EL (cell line): ENCODE data around the gene C17orf75.
"Not testable (repeated sequence)": the region's sequence is repeated elsewhere in the genome, so short reads cannot be mapped to it uniquely, and the experiment has no call there.

Experiments
- DNase-seq: peaks from one replicate; pipeline ENCODE4 v3.0.0-alpha.2; 2016

Gene C17orf75

DNA sequence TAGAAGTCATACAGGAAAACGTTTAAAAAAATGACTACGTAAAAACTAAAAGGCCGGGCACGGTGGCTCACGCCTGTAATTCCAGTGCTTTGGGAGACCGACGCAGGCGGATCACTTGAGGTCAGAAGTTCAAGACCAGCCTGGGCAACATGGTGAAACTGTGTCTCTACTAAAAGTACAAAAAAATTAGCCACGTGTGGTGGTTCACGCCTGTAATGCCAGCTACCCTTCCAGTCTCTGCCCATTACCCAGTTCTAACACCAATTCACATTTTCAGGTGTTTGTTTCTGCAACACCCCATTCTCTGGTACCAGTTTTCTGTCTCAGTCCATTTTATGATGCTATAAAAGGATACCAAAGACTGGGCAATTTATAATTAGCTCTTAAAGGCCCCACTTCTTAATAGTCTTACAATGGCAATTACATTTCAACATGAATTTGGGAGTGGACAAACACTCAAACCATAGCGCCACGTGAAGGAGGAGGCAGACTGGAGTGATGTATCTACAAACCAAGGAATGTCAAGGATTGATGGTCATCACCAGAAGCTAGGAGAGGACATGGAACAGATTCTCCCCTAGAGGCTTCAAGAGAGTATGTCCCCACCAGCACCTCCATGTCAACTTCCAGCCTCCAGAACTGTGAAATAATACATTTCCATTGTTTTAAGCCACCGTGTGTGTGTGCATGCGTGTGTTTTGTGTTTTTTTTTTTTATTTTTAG lies 791 bp upstream of the C17orf75 start:
- DNase-seq = no peak

DNA sequence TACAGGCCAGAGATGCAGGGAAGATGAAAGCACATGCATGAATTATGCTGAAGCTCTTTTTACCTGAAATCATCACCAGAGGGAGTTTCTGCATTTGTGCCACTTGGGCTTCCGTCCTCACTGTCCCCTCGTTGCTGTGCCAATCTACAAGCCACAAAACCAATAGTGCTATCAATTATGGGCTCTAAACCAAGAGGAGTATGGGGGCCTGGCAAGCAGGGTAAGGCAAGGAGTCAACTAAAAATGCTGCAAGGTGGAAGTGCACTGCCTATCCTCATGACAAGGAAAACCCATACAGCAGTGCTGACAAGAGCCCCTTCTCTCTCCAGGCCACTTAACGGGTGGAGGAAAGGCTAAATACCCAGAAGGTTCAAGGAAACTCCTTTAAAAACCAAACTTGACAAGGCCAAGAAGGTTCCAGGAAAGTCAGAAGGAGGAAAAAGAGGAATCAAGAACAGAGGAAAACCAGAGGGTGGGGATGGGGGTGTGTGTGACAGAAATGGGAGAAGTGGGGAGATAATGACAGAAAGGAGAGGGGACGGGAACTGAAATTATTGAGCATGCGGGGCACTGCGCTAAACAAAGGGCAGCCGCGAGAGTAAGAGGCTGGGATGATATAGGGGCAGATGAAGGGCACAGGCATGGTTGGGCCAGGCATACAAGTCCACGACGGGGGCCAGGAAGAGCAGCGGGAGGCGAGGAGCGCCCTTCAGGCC lies 674 bp downstream of the C17orf75 start:
- DNase-seq = peak; percentile 19

DNA sequence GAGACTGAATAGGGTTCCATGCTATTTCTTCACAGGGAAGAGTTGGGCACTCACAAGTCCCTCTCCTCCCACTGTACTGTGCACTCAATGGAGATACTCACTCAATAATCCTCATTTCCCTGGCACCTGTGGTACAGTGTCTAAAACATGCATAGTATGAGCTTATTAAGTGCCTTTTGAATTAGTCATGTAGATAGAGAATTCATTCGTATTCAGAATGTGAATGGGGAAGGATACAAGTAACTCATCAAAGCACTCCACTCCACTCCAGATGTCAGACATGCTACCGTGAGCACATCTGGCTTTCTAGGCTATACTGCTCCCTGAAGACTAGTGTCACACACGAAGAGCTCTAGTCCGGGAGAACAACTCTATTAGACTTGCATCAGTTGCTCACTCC lies 6.3 kb downstream of the C17orf75 start:
- peak; percentile 88 for DNase-seq

DNA sequence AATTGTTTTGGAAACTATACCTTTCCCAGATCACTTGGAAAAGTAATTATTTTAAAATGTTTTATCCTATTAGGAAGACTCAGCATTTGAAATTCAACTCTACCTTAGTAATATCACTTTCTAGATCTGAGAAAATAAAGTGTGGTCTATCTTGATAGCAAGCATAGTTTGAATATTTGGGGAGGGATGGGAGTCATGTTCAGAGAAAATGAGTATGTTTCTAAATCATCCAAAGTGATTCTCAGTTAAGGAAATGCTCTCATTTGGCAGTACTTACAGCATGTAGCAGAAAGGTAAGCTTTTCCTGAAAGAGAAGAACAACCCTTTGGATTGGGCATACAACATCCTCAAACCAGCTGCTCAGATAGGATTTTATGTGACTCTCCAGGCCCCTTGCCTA lies 6.9 kb downstream of the C17orf75 start:
- DNase-seq = peak; percentile 42

DNA sequence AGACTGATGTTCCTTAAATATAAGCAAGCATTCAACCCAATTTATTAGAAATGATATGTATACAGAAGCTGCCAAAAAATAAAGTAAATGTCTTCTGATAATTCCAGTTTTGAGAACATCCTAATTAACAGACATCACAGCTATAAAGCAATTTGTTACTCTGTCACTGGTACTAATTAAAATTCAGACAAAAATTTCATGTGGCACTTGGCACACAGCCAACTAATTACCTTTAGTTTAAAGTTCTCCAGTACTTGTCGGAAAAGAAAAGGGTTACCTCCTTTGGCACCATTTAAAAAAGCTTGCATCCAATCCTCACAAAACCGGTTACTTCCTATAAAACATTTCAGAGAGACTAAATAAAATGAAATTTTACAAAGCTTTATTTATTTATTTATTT lies 8.8 kb downstream of the C17orf75 start:
- DNase-seq = no peak

DNA sequence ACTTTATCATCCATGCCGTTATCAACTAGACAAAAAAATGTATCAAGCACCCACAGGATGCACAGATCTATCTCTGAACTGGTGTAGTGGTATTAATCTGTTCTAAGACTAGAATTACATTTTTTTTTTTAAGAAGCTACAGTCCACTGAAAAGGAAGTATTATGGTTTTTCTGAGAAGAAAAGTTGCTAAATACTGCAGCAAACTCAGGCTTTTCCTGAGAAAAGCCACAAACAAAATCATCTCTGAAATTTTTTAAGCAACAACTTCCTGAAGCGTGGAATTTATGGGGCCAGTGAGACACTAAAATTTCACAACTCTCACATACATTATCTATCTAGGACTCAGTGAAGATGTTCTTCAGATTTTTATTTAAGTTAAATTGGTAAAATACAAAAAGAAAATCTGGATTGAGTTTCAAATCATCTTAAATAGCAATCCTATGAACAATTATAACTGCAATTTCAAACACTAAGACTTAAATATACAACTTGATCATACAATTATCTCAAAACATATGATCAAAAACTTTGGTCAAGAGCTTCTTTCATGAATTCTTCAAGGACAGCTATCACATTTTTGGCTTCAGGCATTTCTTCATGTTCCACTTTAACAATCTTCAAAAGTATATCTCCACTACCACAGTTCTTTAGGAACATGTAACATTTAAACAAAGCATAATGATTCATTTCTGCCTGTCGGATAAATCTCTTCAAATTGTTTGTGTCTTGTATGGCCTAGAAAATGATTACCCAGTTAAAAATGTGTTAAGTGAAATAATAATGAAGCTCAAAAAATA lies 10.5 kb downstream of the C17orf75 start:
- DNase-seq = no peak

DNA sequence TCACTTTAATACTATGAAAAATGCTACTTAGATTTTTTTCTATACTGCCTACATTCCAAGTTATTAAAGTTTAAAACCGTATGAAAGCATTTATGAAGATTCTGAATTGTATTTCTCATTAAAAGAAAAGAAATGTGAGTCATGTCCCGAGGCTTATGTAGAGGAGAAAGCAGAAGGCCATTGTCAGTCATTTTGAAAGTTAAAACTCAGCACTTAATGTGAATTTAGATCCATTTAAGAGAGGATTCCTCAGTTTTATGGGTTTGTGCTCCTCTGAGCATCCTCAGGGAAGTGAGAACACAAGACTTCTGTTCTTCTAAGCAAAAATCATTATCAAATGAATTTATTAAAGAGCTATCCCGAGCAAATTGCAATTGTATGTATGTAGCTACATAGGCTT lies 11.8 kb downstream of the C17orf75 start:
- DNase-seq = no peak

DNA sequence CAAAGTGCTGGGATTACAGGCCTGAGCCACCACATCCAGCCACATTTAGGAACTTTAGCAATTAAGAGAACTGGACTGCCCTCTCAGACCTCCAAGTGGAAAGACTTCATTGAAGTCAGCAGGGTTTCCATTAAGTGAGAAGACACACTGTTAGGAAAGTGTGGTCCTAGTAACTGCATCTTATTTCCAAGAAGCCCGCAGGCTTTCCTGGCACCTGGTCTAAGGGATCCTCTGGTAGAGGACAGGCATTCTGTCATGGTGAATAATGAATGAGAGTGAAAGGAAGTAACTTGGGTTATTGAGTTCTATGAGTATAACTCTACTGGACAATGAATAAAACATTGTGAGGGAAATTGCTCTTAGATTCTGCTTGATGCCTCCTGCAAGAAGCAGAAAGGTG lies 14.1 kb downstream of the C17orf75 start:
- no peak for DNase-seq

DNA sequence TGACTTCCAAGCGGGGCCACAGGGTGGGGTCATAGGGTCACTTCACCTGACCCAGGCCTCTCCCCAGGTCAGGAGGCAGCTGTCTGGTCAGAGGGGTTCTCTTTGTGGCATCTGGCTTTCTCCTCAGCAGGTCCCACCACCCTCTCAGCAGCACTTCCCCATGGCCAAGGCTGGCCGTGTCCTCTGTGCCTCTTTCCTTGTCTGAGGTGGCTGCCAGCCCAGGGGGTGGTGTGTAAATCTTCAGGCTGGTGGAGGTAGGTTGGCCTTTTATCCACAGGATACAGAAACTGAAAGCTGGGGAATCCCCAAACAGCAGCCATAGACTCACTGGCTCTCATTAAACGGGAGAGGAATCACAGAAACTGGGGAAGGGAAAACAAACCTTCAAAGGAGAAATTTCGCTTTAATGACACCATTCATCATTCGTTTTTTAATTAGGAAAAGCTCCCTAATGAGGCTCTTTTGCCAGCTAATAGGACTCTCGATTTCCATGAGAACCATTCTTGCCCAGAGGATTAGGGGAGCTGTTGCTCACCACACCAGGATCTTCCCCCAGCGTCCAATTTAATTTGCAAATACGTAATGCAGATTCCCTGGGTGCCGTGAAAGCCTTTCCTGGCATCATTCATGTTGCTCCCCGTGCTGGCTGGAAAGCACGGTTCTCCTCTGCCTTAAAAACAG lies 18.0 kb downstream of the C17orf75 start:
- peak; percentile 34 for DNase-seq

DNA sequence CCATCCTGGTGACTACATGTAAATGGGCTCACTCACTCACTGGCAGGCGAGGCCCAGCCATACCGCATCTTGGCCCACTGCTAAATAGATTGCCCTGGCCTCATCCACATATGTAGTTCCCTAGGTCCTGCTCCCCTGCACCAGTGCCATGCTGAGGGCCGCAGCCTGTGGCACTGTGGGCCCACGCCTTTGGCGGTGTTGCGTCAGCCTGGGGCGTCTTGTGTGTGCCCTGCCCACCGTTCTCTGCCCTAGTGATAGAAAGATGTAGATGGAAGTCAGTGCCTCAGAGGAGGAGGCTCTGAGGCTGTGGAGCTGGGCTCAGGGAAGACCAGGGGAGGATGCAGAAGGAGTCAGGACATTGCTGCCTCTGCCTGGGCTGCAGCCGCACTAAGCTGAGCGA lies 18.9 kb downstream of the C17orf75 start:
- no peak for DNase-seq

DNA sequence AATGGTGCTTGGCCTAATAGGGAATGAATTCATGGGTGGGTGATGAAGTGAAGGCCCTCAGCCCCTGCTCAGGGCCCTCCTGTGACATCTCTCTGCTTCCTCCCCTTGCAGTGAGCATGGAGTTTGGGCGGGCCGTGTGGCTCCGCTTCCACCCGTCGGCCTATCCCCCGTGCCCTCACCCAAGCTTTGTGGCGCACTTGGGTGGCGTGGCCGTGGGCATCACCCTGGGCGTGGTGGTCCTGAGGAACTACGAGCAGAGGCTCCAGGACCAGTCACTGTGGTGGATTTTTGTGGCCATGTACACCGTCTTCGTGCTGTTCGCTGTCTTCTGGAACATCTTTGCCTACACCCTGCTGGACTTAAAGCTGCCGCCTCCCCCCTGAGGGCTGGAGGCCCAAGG lies 21.1 kb downstream of the C17orf75 start:
- DNase-seq = no peak

DNA sequence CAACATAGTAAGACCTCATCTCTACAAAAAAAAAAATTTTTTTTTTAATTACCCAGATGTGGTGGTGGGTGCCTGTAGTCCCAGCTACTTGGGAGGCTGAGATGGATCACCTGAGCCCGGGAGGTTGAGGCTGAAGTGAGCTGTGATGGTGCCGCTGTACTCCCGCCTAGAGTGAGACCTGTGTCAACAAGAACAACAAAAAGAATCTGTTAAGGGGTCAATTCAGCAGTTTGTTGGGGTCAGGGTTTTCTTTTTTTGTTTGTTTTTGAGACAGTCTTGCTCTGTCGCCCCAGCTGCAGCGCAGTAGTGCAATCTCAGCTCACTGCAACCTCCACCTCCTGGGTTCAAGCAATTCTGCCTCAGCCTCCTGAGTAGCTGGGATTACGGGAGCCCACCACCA lies 21.9 kb downstream of the C17orf75 start:
- not testable (repeated sequence) for DNase-seq

DNA sequence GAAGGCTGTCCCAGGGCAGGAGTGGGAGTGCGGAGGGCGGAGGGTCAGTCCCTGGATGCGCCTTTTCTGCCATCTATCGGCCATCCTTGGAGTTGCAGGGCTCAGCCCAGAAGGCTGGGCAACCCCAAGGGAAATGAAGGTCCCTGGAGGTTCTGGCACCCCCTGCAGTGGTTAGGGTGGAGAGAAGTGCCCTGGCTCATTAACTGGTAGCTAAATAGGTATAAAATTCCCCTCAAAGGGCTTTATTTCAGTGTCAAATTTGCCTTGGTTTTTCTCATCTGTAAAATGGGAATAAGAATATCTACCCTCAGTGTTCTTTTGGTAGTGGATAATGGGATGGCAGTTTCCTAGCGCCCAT lies 22.4 kb downstream of the C17orf75 start:
- peak; percentile 69 for DNase-seq

DNA sequence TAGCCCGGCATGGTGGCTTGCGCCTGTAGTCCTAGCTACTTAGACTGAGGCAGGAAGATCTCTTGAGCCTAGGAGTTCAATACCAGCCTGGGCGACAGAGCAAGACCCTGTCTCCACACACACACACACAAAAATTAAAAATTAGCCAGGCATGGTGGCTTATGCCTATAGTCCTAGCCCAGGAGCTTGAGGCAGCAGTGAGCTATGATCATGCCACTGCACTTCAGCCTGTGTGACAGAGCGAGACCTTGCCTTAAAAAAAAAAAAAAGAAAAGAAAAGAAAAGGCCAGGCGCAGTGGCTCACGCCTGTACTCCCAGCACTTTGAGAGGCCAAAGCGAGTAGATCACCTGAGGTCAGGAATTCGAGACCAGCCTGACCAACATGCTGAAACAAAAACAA lies 23.9 kb downstream of the C17orf75 start:
- no peak for DNase-seq

DNA sequence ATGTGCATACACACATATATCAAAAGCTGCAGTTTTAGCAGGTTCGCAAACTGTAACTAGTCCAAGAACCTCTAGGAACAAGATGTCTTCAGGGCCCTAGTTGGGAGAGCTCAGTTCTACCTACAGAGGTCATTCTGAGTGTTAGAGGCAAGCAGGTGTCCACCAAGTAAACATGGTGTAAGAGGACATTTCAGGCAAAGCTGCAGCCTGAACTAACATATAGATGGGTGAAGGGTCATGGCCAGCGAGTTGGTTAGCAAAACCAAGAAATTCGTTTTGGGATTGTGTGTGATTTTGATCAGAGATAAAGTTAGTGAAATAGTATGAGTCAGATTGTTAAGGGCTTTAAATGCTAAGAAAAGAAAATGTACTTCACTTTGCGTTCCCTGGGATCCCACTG lies 24.6 kb downstream of the C17orf75 start:
- DNase-seq = no peak

DNA sequence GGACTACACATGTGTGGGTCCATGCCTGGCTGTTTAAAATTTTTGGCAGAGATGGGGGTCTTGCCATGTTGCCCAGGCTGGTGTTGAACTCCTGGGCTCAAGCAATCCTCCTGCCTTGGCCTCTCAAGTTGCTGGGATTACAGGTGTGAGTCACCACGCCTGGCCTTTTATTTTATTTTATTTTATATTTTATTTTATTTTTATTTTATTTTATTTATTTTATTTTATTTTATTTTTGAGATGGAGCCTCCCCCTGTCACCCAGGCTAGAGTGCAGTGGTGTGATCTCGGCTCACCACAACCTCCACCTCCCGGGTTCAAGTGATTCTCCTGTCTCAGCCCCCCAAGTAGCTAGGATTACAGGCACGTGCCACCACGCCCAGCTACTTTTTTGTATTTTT lies 25.3 kb downstream of the C17orf75 start:
- DNase-seq = not testable (repeated sequence)

DNA sequence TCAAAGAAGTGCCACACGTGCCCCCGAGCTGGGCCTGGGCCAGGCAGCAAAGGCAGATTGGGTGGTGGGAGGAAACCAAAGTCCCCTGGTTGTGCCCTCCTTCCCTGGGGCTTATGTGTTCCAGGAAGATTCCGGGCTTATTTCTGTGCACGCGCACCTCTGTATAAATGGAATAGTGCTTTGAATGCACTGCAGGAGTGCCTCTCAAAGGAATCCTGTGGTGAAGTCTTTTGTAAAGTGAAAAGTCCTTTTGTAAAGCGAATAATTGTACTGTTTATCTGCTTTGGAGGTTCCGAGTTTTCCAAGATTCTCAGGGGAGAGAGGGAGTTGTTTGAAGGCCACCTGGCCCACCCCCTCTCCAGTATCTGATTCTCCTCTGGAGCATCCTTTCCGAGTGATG lies 26.8 kb downstream of the C17orf75 start:
- DNase-seq = no peak

DNA sequence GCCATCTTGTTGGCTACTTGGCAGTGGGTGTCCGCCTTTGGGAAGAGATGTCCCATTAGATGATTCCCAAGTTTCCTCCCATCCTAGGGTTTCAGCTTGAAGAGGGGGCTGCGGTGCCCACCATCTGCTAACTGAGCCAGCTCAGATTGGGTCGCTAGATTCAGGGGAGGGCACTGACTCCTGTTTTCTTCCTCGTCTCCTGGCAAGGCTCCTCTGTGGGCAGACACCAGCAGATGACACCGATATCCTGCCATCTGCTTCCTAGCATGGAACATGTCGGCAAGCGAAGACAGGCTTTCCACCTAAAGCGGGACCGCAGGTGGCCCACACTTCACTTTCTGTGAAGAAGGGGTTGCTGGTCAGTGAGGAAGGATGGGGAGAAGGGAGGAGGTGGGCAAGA lies 27.3 kb downstream of the C17orf75 start:
- DNase-seq = no peak

DNA sequence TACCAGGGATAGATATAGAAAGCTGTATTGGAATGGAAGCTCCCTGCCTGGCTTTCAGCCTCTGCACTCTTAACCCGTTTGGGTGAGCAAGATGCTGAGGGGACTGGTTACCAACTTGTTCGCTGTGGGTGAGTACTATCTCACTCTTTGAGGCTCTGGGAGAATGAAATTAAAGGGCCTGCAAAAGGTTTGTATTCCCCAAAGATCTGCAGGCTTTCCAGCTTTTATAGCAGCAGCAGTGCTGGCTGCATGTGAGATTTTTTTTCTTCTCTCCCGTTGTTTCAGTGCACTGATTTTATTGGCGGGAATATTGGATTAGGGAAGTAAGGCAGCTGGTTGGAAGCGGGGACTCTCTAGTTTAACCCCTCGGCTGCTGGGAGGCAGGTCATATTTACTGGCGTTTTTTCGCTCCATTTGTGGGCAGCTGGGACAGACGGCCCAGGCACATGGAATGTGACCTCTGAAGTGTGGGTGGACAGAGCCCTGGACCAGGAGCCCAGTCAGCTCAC lies 30.9 kb downstream of the C17orf75 start:
- DNase-seq = peak; percentile 25

DNA sequence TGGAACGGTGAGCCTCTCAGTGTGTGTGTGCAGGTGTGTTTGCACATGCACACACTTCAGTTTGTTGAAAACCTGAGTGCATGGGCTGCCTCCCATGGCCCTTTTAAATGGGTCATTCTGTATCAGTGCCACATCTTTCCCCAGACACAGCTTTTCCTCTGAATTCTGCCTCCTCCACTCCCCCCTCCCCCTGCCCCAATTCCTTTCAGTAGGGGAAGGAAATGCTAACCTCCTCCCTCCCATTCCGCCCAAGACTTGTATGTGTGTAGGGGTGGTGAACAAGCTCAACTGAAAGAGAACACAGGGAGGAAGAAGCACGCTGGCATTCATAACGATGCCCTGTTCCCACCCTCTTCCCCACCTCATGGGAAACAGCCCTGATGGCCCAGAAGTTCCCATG lies 34.3 kb downstream of the C17orf75 start:
- DNase-seq = no peak

DNA sequence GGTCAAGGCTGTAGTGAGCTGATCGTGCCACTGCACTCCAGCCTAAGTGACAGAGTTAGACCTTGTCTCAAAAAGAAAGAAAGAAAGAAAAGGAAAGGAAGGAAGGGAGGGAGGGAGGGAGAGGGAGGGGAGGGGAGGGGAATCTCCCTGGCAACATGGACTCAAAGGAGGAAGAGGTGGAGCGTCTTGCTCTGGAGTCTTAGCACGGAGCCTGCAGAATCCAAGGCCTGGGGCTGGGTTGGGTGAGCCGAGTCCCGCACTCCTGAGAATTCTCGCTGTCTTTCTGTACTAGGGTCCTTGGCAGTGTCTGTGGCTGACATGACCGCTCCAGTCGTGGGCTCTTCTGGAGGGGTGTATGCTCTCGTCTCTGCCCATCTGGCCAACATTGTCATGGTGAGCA lies 36.9 kb downstream of the C17orf75 start:
- no peak for DNase-seq

DNA sequence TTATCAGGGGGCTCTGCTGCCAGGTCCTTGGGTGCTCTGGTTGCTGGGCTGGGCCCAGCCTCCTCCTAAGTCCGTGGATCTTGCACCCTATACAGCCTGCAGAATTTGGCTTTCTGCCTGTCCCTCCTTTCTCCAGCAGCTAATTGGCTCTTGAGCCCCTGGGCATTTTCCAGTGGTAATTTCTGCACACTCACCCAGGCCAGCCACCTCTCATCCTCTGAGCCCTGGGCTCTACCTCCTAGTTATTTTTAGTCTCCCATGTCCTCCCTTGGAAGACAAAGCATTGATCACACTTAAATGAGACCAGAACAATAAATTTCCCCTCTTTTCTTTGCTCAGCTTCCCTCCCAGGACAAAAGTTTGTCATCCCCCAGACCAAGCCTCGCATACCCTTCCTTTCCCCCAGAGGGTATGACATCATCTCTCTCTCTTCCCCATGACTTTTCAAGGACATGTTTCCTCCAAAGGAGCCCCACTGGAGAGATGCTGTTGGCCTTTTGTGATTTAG lies 38.1 kb downstream of the C17orf75 start:
- DNase-seq = peak; percentile 15
